ENCODE results near the gene CDKN1A.
"Not testable (repeated sequence)": the region's sequence is repeated elsewhere in the genome, so short reads cannot be mapped to it uniquely, and the experiment has no call there.

The CDKN1A gene

DNA sequence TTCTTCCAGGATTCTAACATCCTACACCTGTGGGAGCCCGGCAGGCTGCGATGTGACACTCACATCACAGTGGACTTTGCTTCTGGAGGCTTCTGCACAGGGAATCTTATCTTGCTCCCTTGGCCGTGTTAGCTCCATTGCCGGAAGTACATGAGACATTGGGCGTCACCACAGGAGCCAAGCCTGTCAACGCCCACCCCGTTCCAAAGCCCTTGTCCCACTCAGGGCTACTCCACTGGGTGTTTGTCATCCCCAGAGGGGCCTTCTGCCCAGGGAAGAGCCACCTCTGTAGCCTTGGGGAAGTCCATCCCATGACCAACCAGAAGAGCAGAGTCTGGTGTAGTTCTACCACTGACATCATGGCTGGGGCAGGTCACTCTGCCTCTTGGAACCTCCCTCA is 20.8 kb downstream of the CDKN1A start:
- DNase-seq, result no peak

DNA sequence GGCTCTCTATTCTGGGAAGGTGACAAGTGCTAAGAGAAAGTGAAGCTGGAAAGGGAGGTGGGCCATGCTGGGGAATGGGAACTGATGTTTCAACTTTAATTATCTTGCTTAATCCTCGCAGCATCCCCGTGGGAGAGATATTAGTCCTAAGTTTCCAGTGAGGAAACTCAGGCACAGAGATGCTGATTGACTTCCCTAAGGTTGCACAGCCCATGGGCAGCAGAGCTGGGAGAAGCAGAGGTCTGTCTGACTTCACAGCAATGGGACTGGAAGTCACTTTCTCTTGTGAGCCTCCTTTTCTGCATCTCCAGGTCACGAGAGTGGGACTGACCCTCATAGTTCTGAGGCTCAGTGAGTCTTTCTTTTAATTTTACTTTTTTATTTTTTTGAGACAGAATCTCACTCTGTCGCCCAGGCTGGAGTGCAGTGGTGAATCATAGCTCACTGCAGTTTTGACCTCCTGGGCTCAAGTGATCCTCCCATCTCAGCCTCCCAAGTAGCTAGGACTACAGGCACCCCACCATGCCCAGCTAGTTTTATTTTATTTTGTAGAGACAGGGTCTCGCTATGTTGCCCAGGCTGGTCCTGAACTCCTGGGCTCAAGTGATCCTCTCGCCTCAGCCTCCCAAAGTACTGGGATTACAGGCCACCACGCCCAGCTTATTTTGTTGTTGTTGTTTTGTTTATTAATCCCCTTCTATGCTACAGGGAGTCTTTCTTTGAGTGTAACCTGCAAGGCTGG is 21.7 kb downstream of the CDKN1A start:
- DNase-seq, result no peak

DNA sequence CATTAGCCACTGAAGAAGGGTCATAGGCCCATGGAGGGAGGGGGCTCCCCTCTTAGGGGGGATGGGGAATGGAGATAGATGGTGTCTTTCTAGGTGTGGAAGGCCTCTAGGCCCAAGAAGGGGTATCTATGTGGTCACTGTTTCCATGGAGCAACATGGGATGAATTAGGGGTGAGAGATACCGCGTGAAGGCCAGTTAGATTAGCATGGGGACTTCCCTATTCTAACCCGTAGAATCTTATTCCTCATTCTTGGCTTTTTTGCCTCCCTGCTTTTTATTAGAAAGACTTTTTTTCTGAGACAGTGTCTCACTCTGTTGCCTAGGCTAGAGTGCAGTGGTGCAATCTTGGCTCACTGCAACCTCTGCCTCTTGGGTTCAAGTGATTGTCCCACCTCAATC is 22.3 kb downstream of the CDKN1A start:
- no peak for DNase-seq

DNA sequence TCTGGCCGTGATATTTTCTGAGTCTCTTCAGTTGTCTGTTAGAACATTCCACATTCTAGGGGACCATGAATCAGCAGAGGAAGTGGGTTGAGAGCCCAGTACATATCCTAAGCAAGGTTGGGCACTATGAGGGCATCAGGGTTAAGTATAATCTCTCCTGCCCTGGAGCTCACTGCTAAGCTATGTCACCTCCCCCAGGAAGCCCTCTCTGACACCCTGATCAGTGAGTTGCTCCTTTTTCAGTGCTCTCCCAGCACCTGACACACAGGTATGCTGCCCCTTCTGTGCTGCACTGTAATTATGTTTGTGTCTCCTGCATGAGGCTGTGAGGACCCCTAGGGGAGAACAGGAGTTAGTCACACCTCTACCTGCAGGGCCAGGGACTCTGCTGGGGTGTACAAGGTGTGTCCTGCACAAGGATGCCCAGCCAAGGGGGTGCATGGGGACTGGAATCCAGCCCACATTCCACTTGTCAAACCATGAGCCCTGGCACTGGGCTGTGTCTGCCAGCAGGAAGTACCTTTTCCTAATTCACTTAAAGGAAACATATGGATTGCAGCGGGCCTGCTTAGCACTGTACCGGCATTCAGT is 23.0 kb downstream of the CDKN1A start:
- no peak for DNase-seq

GRCh38 chr6:36702656-36703055 is 24.1 kb downstream of the CDKN1A start:
- no peak for DNase-seq

DNA sequence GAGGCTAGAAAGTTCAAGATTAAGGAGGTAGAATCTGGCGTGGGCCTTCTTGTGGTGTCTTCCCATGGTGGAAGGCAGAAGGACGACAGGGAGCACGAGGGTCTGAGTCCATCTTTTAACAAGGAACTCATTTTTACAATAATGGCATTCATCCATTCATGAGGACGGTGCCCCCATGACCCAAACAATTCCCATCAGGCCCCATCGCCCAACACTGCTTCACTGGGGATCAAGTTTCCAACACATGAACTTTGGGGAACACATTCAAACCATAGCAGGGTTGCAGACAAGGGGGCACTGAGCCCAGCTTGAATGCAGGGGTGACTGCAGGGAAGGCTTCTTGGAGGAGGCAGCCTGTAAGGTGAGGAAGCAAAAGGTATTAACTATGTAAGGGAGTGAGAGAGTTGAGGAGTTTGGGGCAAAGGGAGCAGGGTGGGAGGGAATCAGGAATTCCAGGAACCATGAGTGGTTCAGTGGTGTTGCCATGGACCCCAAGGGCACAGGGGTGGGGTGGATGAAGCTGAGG is 24.6 kb downstream of the CDKN1A start:
- DNase-seq, result no peak

DNA sequence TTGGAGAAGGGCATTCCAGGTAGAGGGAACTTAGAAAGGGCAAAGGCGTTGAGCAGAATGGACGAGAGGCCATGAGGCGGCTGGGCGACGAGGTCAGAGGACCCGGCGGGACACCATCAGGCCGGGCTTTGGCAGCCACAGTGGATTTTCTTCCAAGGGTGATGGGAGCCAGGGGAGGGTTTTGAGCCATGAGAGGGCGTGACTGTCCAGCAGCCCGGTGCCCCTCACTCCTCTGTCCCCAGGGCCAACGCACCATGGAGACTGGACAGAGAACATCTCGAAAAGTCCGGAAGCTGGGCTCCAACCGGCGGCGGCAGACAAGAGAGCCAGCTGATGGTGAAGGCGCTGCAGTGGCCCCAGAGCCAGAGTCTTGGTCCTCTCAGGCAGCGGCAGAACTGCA is 25.5 kb downstream of the CDKN1A start:
- DNase-seq, result no peak

GRCh38 chr6:36704961-36705577 is 26.6 kb downstream of the CDKN1A start:
- DNase-seq, result not testable (repeated sequence)

DNA sequence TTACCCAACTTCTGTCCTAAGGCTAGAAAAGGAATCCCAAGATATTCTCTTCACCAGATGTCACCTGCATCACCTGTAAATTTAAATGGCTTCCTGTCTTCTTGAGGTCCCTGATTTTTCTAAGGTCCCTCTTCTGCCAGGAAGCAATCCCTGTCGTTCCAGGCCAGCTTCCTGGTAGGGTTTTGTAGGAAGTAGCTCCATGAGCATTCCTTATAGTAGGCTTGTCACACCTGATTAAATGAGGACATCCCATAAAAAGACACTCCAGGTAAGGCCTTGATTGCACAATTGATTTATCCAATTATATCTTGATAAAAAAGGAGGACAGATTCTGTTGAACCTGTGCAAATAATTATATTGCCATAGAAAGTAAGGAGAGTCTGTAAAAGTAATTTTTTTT is 27.8 kb downstream of the CDKN1A start:
- no peak for DNase-seq

DNA sequence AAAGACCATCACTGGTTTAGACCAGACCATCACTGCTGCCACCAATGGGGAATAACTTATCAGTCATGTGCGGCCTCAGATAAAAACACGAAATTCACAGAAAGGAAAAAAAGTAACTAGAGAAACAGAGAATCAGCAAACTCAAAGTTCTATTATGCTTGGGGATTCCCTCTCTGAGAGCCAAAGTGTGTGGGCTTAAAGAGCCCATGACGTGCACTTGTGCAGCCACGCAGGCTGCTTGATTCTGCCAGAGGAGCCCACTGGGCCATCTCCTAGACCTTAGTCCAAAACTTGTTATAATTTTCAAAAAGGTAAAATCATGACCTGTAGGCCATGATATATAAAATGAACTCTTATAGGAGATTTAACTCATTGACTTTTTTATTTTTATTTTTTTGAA is 34.3 kb downstream of the CDKN1A start:
- no peak for DNase-seq

- DNase-seq, result no peak
These were observed 35.3 kb downstream of the CDKN1A start for GRCh38 chr6:36713846-36714245.

DNA sequence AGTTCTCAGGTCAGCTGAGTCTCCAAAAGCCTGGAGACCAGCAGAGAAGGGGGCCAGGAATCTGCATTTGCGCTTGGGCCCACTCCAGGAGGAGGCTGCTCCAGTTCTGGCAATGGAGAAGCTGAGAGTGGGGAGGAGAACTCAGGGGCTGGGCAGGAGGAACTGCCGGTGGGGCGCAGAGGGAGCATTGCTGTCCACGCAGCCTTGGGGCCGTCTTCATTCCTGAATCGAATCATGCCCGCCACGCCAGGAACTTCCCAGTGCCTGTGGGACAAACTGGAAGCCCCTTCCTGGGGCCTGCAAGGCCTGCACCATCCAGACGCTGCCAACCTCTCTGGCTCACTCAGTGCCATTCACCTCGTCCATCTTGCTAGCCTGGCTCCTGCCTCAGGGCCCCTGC is 36.0 kb downstream of the CDKN1A start:
- no peak for DNase-seq

DNA sequence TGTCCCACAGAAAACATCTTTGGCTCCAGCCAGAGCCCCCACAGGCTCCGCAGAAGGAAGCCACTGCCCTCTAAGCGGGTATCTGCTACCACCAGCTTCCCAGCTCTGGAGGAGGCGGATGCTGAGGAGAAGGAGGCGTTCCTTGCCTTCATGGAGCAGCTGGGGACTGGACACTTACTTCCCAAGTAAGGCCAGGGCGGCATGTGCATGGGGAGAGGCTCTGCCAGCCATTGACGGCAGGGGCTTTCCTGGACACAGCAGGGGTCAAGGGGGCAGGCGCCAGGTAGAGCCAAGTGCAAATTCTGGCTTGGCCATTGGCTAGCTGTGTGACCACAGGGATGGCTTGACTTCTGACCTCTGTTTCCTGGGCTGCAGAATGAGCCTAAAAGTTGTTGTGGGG is 37.0 kb downstream of the CDKN1A start:
- DNase-seq, result no peak

DNA sequence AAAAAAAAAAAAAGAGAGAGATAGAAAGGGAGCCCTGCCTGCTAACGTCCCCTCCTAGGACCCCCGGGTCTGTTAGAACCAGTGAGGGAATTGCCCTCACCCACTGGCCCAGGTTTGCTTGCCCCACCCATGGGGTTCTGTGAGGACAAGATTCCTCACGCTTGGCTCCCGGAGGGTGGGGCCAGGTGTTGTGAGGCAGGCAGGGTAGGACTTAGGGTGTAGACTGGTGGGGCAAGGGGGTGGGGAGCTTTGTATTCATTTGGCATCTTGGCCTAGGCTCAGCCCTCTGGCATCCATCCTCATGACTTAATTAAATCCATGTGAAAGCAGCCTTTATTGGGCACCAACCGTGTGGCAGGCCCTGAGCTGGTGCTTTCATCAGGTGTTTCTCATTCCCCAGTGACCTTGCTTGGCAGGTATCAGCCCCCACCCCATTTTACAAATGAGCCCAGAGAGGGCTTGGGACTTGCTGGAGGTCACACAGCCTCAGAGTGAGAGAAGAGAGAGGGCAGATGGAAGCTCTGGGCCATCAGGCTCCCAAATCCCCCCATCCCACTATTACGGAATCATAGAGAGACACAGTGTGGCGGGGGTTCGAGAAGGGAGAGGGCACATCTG is 38.1 kb downstream of the CDKN1A start:
- no peak for DNase-seq

- no peak for DNase-seq
These were observed 38.8 kb downstream of the CDKN1A start for GRCh38 chr6:36717231-36717825.

DNA sequence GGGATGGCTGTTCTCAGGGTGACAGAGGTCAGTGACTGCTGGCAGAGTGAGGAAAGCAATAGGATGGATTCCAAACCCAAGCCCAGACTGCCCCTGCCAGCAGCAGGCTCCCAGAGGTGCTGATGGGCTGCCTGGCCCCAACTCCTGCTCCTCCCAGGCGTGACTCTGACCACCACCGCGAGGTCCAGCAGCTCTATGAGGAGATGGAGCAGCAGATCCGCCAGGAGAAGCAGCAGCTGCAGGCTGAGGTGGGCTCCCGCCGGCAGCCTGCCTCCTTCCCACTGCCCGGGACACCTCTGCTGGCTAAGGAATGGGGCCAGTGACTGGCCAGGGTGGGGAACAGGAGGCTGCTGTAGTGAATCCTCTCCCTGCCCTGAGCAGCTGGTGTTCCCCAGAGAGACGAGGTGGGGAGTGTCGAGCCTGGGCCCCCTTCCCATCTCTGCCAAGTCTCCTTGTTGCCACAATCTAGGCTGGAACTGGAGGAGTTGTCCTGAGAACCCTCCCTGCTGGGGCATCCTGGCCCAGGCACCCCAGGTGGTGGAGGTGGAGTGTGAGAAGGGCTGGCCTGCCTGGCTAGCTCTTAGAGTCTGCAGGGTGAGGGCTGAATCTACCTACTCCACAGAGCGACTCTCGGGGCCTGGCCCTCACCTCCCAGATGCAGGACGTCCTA is 39.5 kb downstream of the CDKN1A start:
- no peak for DNase-seq

GRCh38 chr6:36718560-36718959 is 40.0 kb downstream of the CDKN1A start:
- no peak for DNase-seq

GRCh38 chr6:36719126-36719525 is 40.6 kb downstream of the CDKN1A start:
- no peak for DNase-seq

DNA sequence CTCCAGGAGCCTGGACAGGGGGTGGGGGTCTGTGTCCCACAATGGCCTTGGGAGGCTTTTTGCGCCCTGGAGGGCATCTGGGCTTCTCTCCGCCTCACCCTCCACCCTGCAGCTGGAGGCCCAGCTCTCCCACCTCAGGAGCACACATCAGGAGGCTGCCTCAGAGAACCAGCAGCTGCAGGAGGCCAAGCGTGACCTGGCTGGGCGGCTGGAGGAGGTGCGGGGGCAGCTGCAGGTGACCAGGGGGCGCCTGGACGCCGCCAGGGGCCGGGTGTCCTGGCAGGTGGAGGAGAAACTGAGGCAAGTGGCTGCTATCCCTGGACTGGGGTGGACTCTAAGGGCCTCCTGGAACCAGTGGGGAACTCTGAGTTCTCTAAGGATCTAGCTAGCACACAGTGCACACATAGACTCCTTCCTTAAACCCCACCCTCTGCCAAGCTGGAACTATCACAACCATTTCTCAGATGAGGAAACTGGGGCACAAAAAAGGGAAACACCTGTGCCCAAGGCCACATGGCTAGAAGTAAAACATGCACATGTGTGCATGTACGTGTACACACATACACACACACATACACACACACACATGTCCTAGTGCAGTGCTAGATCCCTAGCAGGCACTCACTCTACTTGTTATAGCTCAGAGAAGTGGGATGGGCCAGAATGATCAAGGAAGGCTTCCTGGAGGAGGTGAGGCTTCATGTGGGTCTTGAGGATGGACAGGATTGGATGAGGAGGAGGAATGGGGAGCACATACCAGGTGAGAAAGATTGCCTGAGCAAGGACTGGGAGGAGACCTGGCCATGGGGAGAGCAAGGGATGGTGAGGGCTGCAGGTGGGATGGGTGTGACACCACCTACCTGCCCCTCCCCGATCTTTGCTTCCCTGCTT is 42.0 kb downstream of the CDKN1A start:
- no peak for DNase-seq

GRCh38 chr6:36721369-36722140 is 43.0 kb downstream of the CDKN1A start:
- no peak for DNase-seq

- DNase-seq, result no peak
These were observed 43.9 kb downstream of the CDKN1A start for GRCh38 chr6:36722365-36722764.

All from activated CD4-positive, alpha-beta T cell treated with anti-CD3 and anti-CD28 coated beads, Interleukin-2, amount 50 U/mL, for 1 hour (primary cell).